GM23338 (cell line): ENCODE measurements around the gene DFFA. TPM values are rescaled to one million over a fixed set of nuclear protein-coding genes. Genes with fewer than 3 reads are reported as not detected.
A peak's percentile ranks its signal among the peaks of the same experiment; 100 is the strongest.

ENCODE experiments used
- ATAC-seq: fragments of 200-7000 bp; cut with Tn5 transposase; 3 replicates; pipeline ENCODE4 v1.9.1; 2020
- DNase-seq: peaks from one replicate; pipeline ENCODE4 v3.0.0-alpha.2; 2015; ENCODE audit warnings: low spot score
- H2AFZ ChIP-seq: fragments of 200-600 bp; sonication (generic); 2 replicates; pipeline ENCODE4 v1.8.0; 2016; ENCODE audit warnings: antibody characterized with exemption, mild to moderate bottlenecking, moderate library complexity
- H3F3A ChIP-seq: fragments of 200-600 bp; sonication (generic); replicated peaks from 2 replicates; pipeline ENCODE4 v1.8.0; 2017; ENCODE audit warnings: antibody characterized with exemption, mixed run types, low read depth
- H3K27ac ChIP-seq: fragments of 200-600 bp; sonication (generic); 2 replicates; pipeline ENCODE4 v1.6.1; 2016; ENCODE audit warnings: low read depth
- H3K27me3 ChIP-seq: fragments of 200-600 bp; sonication (generic); 2 replicates; pipeline ENCODE4 v1.8.0; 2016; ENCODE audit warnings: mild to moderate bottlenecking, mixed run types, moderate library complexity; ENCODE audit not compliant: insufficient read depth
- H3K36me3 ChIP-seq: fragments of 200-600 bp; sonication (generic); 2 replicates; pipeline ENCODE4 v1.8.0; 2016; ENCODE audit warnings: mild to moderate bottlenecking; ENCODE audit not compliant: insufficient read depth
- H3K4me1 ChIP-seq: fragments of 200-600 bp; sonication (generic); 2 replicates; pipeline ENCODE4 v1.8.0; 2016; ENCODE audit warnings: mild to moderate bottlenecking, moderate library complexity; ENCODE audit not compliant: insufficient read depth
- H3K4me2 ChIP-seq: fragments of 200-600 bp; sonication (generic); 2 replicates; pipeline ENCODE4 v1.7.1; 2017; ENCODE audit warnings: mixed run types
- H3K4me3 ChIP-seq: fragments of 200-600 bp; sonication (generic); 2 replicates; pipeline ENCODE4 v1.6.1; 2016; ENCODE audit warnings: mixed run types
- H3K79me2 ChIP-seq: fragments of 200-600 bp; sonication (generic); replicated peaks from 2 replicates; pipeline ENCODE4 v1.8.0; 2017; ENCODE audit warnings: mild to moderate bottlenecking; ENCODE audit not compliant: insufficient read depth
- H3K9me2 ChIP-seq: fragments of 200-600 bp; sonication (generic); 2 replicates; pipeline ENCODE4 v1.8.0; 2017; ENCODE audit not compliant: insufficient read depth
- H4K20me1 ChIP-seq: fragments of 200-600 bp; sonication (generic); replicated peaks from 2 replicates; pipeline ENCODE4 v1.8.0; 2017; ENCODE audit warnings: mild to moderate bottlenecking; ENCODE audit not compliant: insufficient read depth
- H3K27ac Mint-ChIP-seq: 2 replicates; pipeline ENCODE4 v1.8.0; 2020; ENCODE audit warnings: inconsistent platforms, mild to moderate bottlenecking, moderate library complexity, mixed read lengths
- H3K27me3 Mint-ChIP-seq: 3 replicates; pipeline ENCODE4 v1.8.0; 2022; ENCODE audit warnings: low read depth, mild to moderate bottlenecking, moderate library complexity, mixed read lengths, inconsistent platforms; ENCODE audit not compliant: insufficient read depth, poor library complexity
- H3K36me3 Mint-ChIP-seq: 3 replicates; pipeline ENCODE4 v1.8.0; 2021; ENCODE audit warnings: low read depth, mild to moderate bottlenecking, inconsistent platforms, moderate library complexity, mixed read lengths
- H3K4me1 Mint-ChIP-seq: 3 replicates; pipeline ENCODE4 v1.8.0; 2020; ENCODE audit warnings: mild to moderate bottlenecking, inconsistent platforms, mixed read lengths
- H3K4me3 Mint-ChIP-seq: 3 replicates; pipeline ENCODE4 v1.8.0; 2021; ENCODE audit warnings: moderate library complexity, mild to moderate bottlenecking, inconsistent platforms, mixed read lengths
- H3K9me3 Mint-ChIP-seq: 3 replicates; pipeline ENCODE4 v1.8.0; 2020; ENCODE audit warnings: moderate library complexity, mild to moderate bottlenecking, inconsistent platforms, mixed read lengths
- CREB1 ChIP-seq: fragments of 250-450 bp; sonication (Bioruptor Pico); IDR thresholded peaks from 2 replicates; pipeline ENCODE4 v1.5.0; 2020; ENCODE audit warnings: low read depth, mild to moderate bottlenecking, moderate library complexity
- EZH2 ChIP-seq: fragments of 200-600 bp; sonication (generic); IDR thresholded peaks from one replicate; pipeline ENCODE4 v1.8.0; 2017; ENCODE audit warnings: antibody characterized with exemption, mild to moderate bottlenecking, low read depth; ENCODE audit not compliant: unreplicated experiment
- EZH2phosphoT487 ChIP-seq: fragments of 200-600 bp; sonication (generic); IDR thresholded peaks from one replicate; pipeline ENCODE4 v1.8.1; 2018; ENCODE audit warnings: antibody characterized with exemption; ENCODE audit not compliant: unreplicated experiment
- JUNB ChIP-seq: IDR thresholded peaks from one replicate; pipeline ENCODE4 v1.6.1; 2016; ENCODE audit warnings: antibody characterized with exemption; ENCODE audit not compliant: unreplicated experiment
- NANOG ChIP-seq: IDR thresholded peaks from 2 replicates; pipeline ENCODE4 v1.6.1; 2016; ENCODE audit warnings: antibody characterized with exemption, borderline replicate concordance
- STAT1 ChIP-seq: IDR thresholded peaks from one replicate; pipeline ENCODE4 v1.6.1; 2016; ENCODE audit warnings: antibody characterized with exemption; ENCODE audit not compliant: unreplicated experiment
- ZNF114 ChIP-seq: fragments of 250-450 bp; sonication (Bioruptor Pico); IDR thresholded peaks from 2 replicates; pipeline ENCODE4 v1.5.0; 2020; ENCODE audit warnings: mild to moderate bottlenecking, moderate library complexity
- ZNF331 ChIP-seq: fragments of 250-450 bp; sonication (Bioruptor Pico); IDR thresholded peaks from 2 replicates; pipeline ENCODE4 v1.5.0; 2020; ENCODE audit warnings: low read depth, mild to moderate bottlenecking, moderate library complexity
- polyA plus RNA-seq: library from polyadenylated mRNA; unstranded; fragments of >200 nt; fragmentation: Nextera tagmentation; extraction: Ambion mirVana; gene quantifications from 2 replicates; pipeline ENCODE4 v1.2.1, GENCODE V29; 2016
- total RNA-seq: library from RNA; depleted of rRNA; stranded (reverse); fragments of >200 nt; shearing (Covaris generic); gene quantifications from 2 replicates; pipeline ENCODE4 v1.2.3, GENCODE V29; 2014
- TF ChIP-seq, protein P1 (sequence below): IDR thresholded peaks from 2 replicates; pipeline ENCODE4 v1.6.1; 2016; ENCODE audit warnings: antibody characterized with exemption
- TF ChIP-seq, protein P2 (sequence below): IDR thresholded peaks from one replicate; pipeline ENCODE4 v1.6.1; 2018; ENCODE audit warnings: antibody characterized with exemption; ENCODE audit not compliant: unreplicated experiment

DFFA gene
- total and polyA plus RNA-seq, 2 experiments from 2014 or later: 65.2 to 82.0 TPM

DNA sequence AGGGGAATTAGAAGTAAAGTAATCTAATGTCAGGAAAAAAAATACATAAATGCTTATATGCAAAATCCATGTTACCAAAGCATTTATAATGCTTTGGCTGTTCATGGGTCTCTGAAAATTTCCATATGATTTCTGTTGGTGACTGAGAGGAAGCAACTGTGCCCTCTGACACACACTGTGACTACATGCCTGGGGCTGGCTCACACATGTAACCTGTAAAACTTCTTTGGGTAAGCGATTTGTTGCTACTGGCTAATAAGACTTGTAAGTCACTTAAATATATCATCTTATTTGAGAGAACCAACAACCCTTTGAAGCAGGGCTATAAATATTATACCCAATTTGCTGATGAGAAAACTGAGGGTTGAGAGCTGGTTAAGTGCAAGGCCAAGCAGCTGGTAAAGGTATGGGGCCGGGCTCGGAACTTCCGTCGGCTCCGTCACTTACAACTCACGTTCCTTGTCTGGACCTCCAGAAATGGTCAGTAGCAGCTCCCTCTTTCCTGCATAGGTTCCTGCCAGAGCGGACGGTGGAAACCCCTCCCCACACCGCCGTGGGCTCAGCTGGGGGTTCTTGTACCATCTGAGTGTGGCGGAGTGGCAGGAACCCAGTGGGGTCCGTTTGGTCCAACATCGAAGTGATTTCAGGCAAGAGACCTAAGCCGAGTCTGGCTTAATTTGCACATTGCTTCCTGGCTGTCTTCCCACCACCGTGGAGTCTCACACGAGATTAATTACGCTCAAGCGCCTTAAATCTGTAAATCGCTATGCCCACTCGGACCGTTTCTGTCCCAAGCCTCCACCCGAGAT is 714 bp downstream of the DFFA start (continued):
- TF ChIP-seq, protein P1, sequence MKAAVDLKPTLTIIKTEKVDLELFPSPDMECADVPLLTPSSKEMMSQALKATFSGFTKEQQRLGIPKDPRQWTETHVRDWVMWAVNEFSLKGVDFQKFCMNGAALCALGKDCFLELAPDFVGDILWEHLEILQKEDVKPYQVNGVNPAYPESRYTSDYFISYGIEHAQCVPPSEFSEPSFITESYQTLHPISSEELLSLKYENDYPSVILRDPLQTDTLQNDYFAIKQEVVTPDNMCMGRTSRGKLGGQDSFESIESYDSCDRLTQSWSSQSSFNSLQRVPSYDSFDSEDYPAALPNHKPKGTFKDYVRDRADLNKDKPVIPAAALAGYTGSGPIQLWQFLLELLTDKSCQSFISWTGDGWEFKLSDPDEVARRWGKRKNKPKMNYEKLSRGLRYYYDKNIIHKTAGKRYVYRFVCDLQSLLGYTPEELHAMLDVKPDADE: no peak

DNA sequence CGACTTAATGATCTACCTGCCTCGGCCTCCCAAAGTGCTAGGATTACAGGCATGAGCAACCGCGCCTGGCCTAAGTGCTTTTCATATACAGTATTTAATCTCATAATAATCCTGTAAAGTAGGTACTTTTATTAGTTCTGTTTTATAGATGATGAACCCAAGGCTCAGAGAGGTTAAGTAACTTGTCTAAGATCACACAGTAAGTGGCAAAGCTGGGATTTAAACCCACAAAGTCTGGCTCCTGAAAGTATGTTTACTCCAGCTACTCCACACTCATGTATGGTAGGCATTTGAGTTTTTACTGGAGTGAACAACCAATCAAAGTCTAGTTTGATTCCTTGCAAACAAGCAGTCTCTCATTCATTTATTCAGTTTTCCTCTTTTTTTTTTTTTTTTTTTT is 2.3 kb downstream of the DFFA start:
- peaks cover 26% of the 10 kb centered on the region for H4K20me1 ChIP-seq
- no peaks in the 10 kb centered on the region for H3K27me3 ChIP-seq
- Mint-ChIP-seq H3K4me3 (no peak overlapping the region), H3K27me3 (peaks cover 9% of the 10 kb centered on the region), H3K4me1 (peaks cover 11% of the 10 kb centered on the region; the same call in 2 of the 3 replicates), H3K9me3 (no peaks in the 10 kb centered on the region), H3K36me3 (peaks cover 53% of the 10 kb centered on the region), H3K27ac (no peak overlapping the region)
- no peaks in the 10 kb centered on the region for H3K9me2 ChIP-seq
- peaks cover 9% of the 10 kb centered on the region; the same call in 1 of the 2 replicates for H3K4me1 ChIP-seq
- H3K4me3 ChIP-seq: no peak overlapping the region
- H3K27ac ChIP-seq: no peak overlapping the region
- H3K79me2 ChIP-seq: peaks cover 38% of the 10 kb centered on the region
- no peak for DNase-seq
- peaks cover 9% of the 10 kb centered on the region; the same call in 1 of the 2 replicates for H3F3A ChIP-seq
- ATAC-seq: no peak
- TF ChIP-seq CREB1 (CRISPR knock-in tag) (no peak), JUNB (no peak), STAT1 (no peak)
- no peak overlapping the region for H3K4me2 ChIP-seq
- peaks cover 35% of the 10 kb centered on the region for H3K36me3 ChIP-seq
- no peak overlapping the region for H2AFZ ChIP-seq

- Histone ChIP-seq H4K20me1 (peaks cover 30% of the 10 kb centered on the region), H3K9me2 (no peaks in the 10 kb centered on the region), H2AFZ (no peak overlapping the region), H3K36me3 (peaks cover 57% of the 10 kb centered on the region), H3F3A (peaks cover 24% of the 10 kb centered on the region; the same call in 1 of the 2 replicates), H3K27me3 (no peaks in the 10 kb centered on the region), H3K4me2 (no peak overlapping the region), H3K27ac (no peak overlapping the region), H3K79me2 (peaks cover 38% of the 10 kb centered on the region), H3K4me1 (peaks cover 6% of the 10 kb centered on the region; the same call in 1 of the 2 replicates), H3K4me3 (no peak overlapping the region)
- ATAC-seq: no peak
- no peaks in the 10 kb centered on the region for H3K27me3 Mint-ChIP-seq
- no peak for TF ChIP-seq ZNF114 (CRISPR knock-in tag)
- H3K36me3 Mint-ChIP-seq: peaks cover 78% of the 10 kb centered on the region
- H3K4me3 Mint-ChIP-seq: no peak overlapping the region
- H3K27ac Mint-ChIP-seq: no peak overlapping the region
- H3K9me3 Mint-ChIP-seq: no peaks in the 10 kb centered on the region
- DNase-seq: no peak
- peaks cover 3% of the 10 kb centered on the region; the same call in 2 of the 3 replicates for H3K4me1 Mint-ChIP-seq
These were observed 5.3 kb downstream of the DFFA start for GRCh38 chr1:10467078-10467477.

DNA sequence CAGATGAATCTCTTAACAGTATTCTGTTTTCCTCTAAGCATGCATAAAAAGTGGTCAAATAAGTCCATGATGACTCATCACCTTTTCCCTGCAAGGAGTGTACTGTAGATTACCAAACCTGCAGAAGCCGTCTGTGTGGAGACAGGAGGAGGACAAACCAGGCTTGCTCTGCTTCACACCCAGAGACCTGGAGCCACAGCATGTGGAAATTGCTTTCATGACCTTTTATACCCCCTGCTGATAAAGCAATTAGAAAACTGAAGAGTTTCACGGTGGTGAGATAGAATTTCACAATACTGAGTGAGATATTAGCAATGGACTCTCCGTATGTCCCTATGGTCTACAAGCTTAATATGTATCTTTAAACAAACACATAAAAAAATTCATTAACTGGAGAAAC is 13.1 kb downstream of the DFFA start:
- Mint-ChIP-seq H3K27me3 (peaks cover 8% of the 10 kb centered on the region), H3K4me1 (no peaks in the 10 kb centered on the region), H3K36me3 (peaks cover 56% of the 10 kb centered on the region), H3K27ac (peak overlapping the region; percentile 79), H3K9me3 (peaks cover 4% of the 10 kb centered on the region; the same call in 2 of the 3 replicates), H3K4me3 (no peak overlapping the region)
- no peak for TF ChIP-seq ZNF331 (CRISPR knock-in tag)
- no peak for TF ChIP-seq EZH2
- no peak for TF ChIP-seq STAT1
- no peak for TF ChIP-seq EZH2phosphoT487
- no peak for TF ChIP-seq NANOG
- TF ChIP-seq, protein P1: no peak
- TF ChIP-seq, protein P2, sequence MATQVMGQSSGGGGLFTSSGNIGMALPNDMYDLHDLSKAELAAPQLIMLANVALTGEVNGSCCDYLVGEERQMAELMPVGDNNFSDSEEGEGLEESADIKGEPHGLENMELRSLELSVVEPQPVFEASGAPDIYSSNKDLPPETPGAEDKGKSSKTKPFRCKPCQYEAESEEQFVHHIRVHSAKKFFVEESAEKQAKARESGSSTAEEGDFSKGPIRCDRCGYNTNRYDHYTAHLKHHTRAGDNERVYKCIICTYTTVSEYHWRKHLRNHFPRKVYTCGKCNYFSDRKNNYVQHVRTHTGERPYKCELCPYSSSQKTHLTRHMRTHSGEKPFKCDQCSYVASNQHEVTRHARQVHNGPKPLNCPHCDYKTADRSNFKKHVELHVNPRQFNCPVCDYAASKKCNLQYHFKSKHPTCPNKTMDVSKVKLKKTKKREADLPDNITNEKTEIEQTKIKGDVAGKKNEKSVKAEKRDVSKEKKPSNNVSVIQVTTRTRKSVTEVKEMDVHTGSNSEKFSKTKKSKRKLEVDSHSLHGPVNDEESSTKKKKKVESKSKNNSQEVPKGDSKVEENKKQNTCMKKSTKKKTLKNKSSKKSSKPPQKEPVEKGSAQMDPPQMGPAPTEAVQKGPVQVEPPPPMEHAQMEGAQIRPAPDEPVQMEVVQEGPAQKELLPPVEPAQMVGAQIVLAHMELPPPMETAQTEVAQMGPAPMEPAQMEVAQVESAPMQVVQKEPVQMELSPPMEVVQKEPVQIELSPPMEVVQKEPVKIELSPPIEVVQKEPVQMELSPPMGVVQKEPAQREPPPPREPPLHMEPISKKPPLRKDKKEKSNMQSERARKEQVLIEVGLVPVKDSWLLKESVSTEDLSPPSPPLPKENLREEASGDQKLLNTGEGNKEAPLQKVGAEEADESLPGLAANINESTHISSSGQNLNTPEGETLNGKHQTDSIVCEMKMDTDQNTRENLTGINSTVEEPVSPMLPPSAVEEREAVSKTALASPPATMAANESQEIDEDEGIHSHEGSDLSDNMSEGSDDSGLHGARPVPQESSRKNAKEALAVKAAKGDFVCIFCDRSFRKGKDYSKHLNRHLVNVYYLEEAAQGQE: no peak
- TF ChIP-seq CREB1 (CRISPR knock-in tag): no peak
- no peak for TF ChIP-seq JUNB
- Histone ChIP-seq H3K27ac (peak overlapping the region; percentile 32; the same call in 1 of the 2 replicates), H2AFZ (no peak overlapping the region), H3K36me3 (peaks cover 33% of the 10 kb centered on the region), H3K4me1 (no peaks in the 10 kb centered on the region), H3K27me3 (no peaks in the 10 kb centered on the region), H3K79me2 (no peaks in the 10 kb centered on the region), H3K4me3 (no peak overlapping the region), H4K20me1 (no peaks in the 10 kb centered on the region; the same call in 1 of the 2 replicates), H3K9me2 (no peaks in the 10 kb centered on the region), H3K4me2 (no peak overlapping the region), H3F3A (peaks cover 27% of the 10 kb centered on the region; the same call in 1 of the 2 replicates)
- ATAC-seq (no peak), DNase-seq (no peak)
